Measurements from ENCODE around the gene RALGPS2. TPM values are rescaled to one million over a fixed set of nuclear protein-coding genes. Genes with fewer than 3 reads are reported as not detected.

RALGPS2 gene
- total and polyA plus RNA-seq, 2 of the 8 experiments (the other 6 are each of a cell fraction or from before 2014, with no cell fraction given): 6.7 to 38.0 TPM

GRCh38 chr1:178918955-178919354 is 193.9 kb downstream of the RALGPS2 start:
- no peak overlapping the region for H2AFZ ChIP-seq (ENCODE audit: low read length)
- H3K27me3 ChIP-seq (replicated peaks in 1 of 4; ENCODE audit: control insufficient read depth in 3 of 4, extremely low read depth in 1 of 4, insufficient read depth in 3 of 4, low read length in 3 of 4): no peaks in the 10 kb centered on the region
- no peak overlapping the region for H4K8ac ChIP-seq (ENCODE audit: extremely low read depth, insufficient read depth, low read length)
- no peak overlapping the region for H3K27ac ChIP-seq (ENCODE audit: low read depth, low read length)
- H3K4me2 ChIP-seq (ENCODE audit: insufficient read depth in 1 of 2, low read depth in 2 of 2, low read length in 2 of 2): no peak overlapping the region
- H3K4ac ChIP-seq (replicated peaks; ENCODE audit: insufficient read length, low read depth, low read length): no peak overlapping the region
- H3K36me3 ChIP-seq (ENCODE audit: control insufficient read depth in 2 of 4, insufficient read depth in 4 of 4, low read length in 3 of 4): peaks cover 0 to 5% (median 1%) of the 10 kb centered on the region in 4 experiments; a peak in 2 of 8 replicates
- no peak overlapping the region for H3K56ac ChIP-seq (replicated peaks; ENCODE audit: insufficient read length, low read depth, low read length)
- H3K9me3 ChIP-seq (ENCODE audit: insufficient read depth in 2 of 2, low read depth in 1 of 2, low read length in 1 of 2): no peaks in the 10 kb centered on the region
- ChIA-PET POLR2A (ENCODE audit: partially characterized antibody) (interaction anchor here (1.3 kb wide), 1 partner anchor 10 kb away, joined by 3 read pairs; no protein-coding TSS in a partner anchor), CTCF (ENCODE audit: partially characterized antibody) (interaction anchor here (2.2 kb wide), 1 partner anchor 84 kb away, joined by 11 read pairs; no protein-coding TSS in a partner anchor)
- H3K79me2 ChIP-seq (ENCODE audit: control insufficient read depth in 1 of 2, insufficient read depth in 2 of 2, low read length in 2 of 2): no peaks in the 10 kb centered on the region
- no peaks in the 10 kb centered on the region for H3K23me2 ChIP-seq (ENCODE audit: low read depth, low read length)
- H2BK12ac ChIP-seq (ENCODE audit: low read depth, low read length): no peak overlapping the region
- H3K79me1 ChIP-seq (ENCODE audit: low read depth, low read length): no peaks in the 10 kb centered on the region
- DNase-seq (ENCODE audit: low read depth in 1 of 2, low spot score in 2 of 2): no peak
- H4K5ac ChIP-seq (ENCODE audit: insufficient read length, low read depth, low read length): no peak overlapping the region
- TF ChIP-seq RFX5 (IDR thresholded peaks at IDR 0.05; ENCODE audit: borderline replicate concordance, low read depth, low read length): no peak
- no peak for TF ChIP-seq SIRT6 (IDR thresholded peaks at IDR 0.05; ENCODE audit: low read length)
- no peak for TF ChIP-seq ATF3 (IDR thresholded peaks at IDR 0.05; ENCODE audit: insufficient read depth, low read depth, low read length)
- no peak for TF ChIP-seq KDM5A (IDR thresholded peaks at IDR 0.05; ENCODE audit: low read length)
- TF ChIP-seq EGR1 (IDR thresholded peaks at IDR 0.05; ENCODE audit: borderline replicate concordance, low read depth, low read length): no peak
- H3K23ac ChIP-seq (ENCODE audit: insufficient read length): no peak overlapping the region
- no peak overlapping the region for H2BK120ac ChIP-seq (replicated peaks; ENCODE audit: low read depth, low read length)
- H3K18ac ChIP-seq (ENCODE audit: extremely low read depth, low read length): no peak overlapping the region
- H3K4me1 ChIP-seq (replicated peaks in 1 of 4; ENCODE audit: control insufficient read depth in 3 of 4, insufficient read depth in 4 of 4, low read length in 3 of 4): 0 out of 7 replicates have a peak, but pooled peaks cover 0 to 2% (median 0%) of the 10 kb centered on the region in 4 experiments
- WGBS, 2 experiments (ENCODE audit: extremely low coverage in 1 of 2, insufficient coverage in 1 of 2, insufficient read length in 1 of 2, insufficient replicate concordance in 2 of 2, low coverage in 1 of 2, low lambda C conversion rate in 2 of 2, missing lambda C conversion rate in 1 of 2): 73% methylated on average over 2 of the region's 2 CpGs; no CpG with 5 or more reads in 1 of the 2 experiments
- no peak for FAIRE-seq
- H2BK15ac ChIP-seq (ENCODE audit: low read length): no peak overlapping the region
- no peak overlapping the region for H3K14ac ChIP-seq (ENCODE audit: insufficient read length)
- no peak overlapping the region for H3K4me3 ChIP-seq (ENCODE audit: extremely low read depth in 1 of 4, insufficient read depth in 2 of 4, low read depth in 3 of 4, low read length in 4 of 4)
- no peak overlapping the region for H4K91ac ChIP-seq (replicated peaks; ENCODE audit: insufficient read length, low read length)
- no peak overlapping the region for H3K9ac ChIP-seq (replicated peaks in 1 of 4; ENCODE audit: extremely low read depth in 1 of 4, low read depth in 3 of 4, low read length in 3 of 4)
- no peaks in the 10 kb centered on the region for H4K20me1 ChIP-seq (replicated peaks in 1 of 2; ENCODE audit: control insufficient read depth in 1 of 2, insufficient read depth in 2 of 2, low read length in 2 of 2)
- H2AK5ac ChIP-seq (ENCODE audit: low read depth, low read length): no peak overlapping the region
- H2BK5ac ChIP-seq (ENCODE audit: low read depth, low read length): no peak overlapping the region
- H2BK20ac ChIP-seq (ENCODE audit: low read length): no peak overlapping the region
